Activated naive CD8-positive, alpha-beta T cell treated with anti-CD3 and anti-CD28 coated beads for 36 hours (primary cell): Measurements from ENCODE around the gene MED8. TPM values are rescaled to one million over a fixed set of nuclear protein-coding genes. Genes with fewer than 3 reads are reported as not detected.

Experiments
- DNase-seq: peaks from one replicate; pipeline ENCODE4 v3.0.0; 2021
- H3K27ac Mint-ChIP-seq: one replicate; pipeline ENCODE4 v1.8.0; 2022; ENCODE audit warnings: mild to moderate bottlenecking, moderate library complexity, mixed read lengths
- H3K27me3 Mint-ChIP-seq: one replicate; pipeline ENCODE4 v1.8.0; 2022; ENCODE audit warnings: mild to moderate bottlenecking, mixed read lengths
- H3K36me3 Mint-ChIP-seq: one replicate; pipeline ENCODE4 v1.8.0; 2021; ENCODE audit warnings: mild to moderate bottlenecking, mixed read lengths
- H3K4me1 Mint-ChIP-seq: one replicate; pipeline ENCODE4 v1.8.0; 2021; ENCODE audit warnings: mixed read lengths
- H3K4me3 Mint-ChIP-seq: one replicate; pipeline ENCODE4 v1.8.0; 2022; ENCODE audit warnings: mild to moderate bottlenecking, moderate library complexity, mixed read lengths
- H3K9me3 Mint-ChIP-seq: one replicate; pipeline ENCODE4 v1.8.0; 2022; ENCODE audit warnings: mixed read lengths
- total RNA-seq, 2 experiments: library from RNA; stranded (reverse); gene quantifications; one replicate each; pipeline ENCODE4 v1.2.3, GENCODE V29; 2021

MED8 gene, protein sequence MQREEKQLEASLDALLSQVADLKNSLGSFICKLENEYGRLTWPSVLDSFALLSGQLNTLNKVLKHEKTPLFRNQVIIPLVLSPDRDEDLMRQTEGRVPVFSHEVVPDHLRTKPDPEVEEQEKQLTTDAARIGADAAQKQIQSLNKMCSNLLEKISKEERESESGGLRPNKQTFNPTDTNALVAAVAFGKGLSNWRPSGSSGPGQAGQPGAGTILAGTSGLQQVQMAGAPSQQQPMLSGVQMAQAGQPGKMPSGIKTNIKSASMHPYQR
- total RNA-seq, result 10 to 100 TPM; 34.1 to 35.7 TPM

DNA sequence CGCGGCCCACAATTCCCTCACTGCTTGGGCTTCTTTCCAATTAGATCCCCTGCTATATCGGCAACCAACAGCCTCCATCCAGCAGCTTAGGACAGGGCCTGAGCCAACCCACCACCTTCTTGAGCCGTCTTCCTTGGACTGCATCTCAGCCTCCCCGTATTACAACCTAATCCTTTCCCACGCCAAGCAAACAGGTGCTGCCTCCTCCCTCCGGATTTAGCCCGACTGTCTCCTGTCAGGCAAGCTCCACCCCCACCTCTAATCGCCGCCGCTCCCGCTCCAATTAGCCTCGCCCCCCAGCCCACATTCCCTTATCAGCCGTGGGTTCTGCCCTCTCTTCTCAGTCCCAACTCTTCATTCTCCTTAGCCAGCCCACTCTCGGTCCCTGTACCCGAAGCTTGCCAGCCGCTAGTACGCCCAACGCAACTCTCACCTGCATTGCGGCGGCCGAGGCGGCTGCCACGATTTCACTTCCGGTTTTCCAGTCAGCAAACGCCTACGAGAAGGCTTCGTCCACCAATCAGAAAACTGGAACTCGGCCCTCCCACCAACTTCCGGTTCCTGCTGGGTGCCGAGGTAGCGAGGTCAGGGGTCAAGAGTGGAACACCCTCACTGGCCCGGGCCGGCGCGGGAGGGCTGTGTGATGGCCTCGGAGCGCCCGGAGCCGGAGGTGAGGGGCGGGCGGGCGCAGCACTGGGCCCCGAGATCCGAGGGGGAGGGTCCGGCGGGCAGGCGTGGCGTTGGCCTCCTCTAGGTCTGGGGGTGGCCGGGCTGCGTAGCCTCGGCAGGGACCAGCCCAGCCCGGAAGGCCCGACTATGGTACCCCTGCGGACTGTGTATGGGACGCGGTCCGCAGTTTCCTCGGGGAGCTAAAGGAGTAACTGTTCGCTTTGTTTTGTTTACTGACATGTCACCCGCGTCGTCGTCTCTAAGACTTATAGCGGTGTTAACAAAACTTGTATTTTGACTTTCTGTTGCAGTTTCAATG is at the start of gene MED8, which contains the start of gene SZT2:
TSS of gene MED8 (minus strand) at position 475 of the 988 bp plus-strand sequence. CDS start at position 439, 36 bp downstream.
TSS of gene SZT2 (plus strand) at position 574 of the 988 bp plus-strand sequence. CDS start at position 644, 70 bp downstream.
- Mint-ChIP-seq H3K4me1 (peaks cover 27% of the 10 kb centered on the region), H3K4me3 (peak within 1 kb of the TSS; percentile 100), H3K9me3 (no peaks in the 10 kb centered on the region), H3K27ac (peak within 1 kb of the TSS; percentile 98), H3K27me3 (no peaks in the 10 kb centered on the region), H3K36me3 (peaks cover 7% of the 10 kb centered on the region)
- peak; percentile 90 for DNase-seq

DNA sequence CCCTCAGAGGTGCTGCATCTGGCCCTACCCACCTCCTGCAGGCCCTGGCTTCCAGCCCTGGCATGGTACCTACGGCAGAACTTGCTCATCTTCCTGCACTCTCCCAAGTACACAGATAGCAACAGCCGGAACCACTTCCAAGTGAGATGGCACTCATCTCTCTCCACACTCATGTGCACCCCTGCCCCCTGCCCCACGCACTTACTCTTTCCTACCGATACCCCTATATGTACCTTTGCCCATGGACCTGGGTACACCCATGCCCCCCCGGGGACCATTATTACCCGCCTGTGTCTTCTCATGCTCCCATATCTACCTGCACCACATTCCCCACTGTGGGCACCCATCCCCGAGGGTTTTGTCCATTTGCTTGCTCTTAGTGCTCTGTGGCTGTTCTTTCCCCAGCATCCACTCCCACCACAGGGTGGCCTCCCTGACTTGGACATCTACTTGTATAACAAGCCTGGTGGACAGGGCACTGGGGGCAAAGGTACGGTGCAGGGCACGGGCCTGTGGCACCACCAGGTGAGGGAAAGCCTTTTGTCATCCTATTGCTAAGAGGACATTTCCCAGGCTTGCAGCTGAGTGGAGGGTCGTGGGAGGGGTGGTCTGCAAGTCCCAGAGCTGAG is 49.5 kb upstream of the MED8 start:
- Mint-ChIP-seq H3K36me3 (peaks cover 4% of the 10 kb centered on the region), H3K27ac (no peak overlapping the region)

DNA sequence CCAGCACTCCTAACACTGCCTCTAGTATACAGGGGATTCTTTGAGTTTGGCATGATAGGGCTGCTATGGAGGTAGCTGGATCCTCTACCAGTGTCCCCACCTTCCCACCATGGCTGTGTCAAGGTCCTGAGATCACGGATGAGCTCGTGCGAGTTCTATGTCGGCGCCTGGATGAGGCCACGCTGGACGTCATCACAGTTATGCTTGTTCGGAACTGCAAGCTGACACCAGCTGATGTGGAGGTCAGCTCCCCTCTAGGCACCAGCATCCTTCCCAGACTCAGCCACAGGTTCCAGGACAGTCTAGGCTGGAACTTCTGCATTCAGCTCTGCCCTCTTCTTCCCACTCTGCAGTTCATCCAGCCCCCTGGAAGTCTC is 49.0 kb upstream of the MED8 start:
- DNase-seq, result no peak
- H3K4me3 Mint-ChIP-seq, result no peak overlapping the region

More for the DNA sequence above, 49.5 kb upstream of the MED8 start:
- DNase-seq, result no peak
- Mint-ChIP-seq H3K27me3 (no peaks in the 10 kb centered on the region), H3K9me3 (no peaks in the 10 kb centered on the region), H3K4me1 (peaks cover 4% of the 10 kb centered on the region), H3K4me3 (no peak overlapping the region)

DNA sequence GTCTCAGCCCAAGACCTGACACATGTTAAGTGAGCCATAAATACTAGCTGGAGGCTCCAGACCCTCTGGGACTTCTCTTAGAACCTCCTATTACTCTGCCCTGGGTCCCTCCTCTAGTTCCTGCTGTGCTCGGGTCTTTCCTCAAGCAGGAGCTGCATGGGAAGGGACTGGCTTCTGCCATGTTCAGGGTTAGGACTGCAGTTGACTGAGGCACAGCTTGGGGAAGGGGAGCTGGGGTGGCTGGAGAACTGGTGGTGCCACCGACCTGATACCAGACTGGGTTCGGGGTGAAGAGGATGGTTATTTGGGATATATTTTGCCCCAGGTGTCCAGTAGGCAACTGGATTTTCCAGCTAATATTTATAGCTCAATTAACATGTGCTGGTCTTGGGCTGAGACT is 48.4 kb upstream of the MED8 start:
- no peak for DNase-seq
- Mint-ChIP-seq H3K9me3 (no peaks in the 10 kb centered on the region), H3K4me1 (peaks cover 4% of the 10 kb centered on the region), H3K4me3 (no peak overlapping the region), H3K27me3 (no peaks in the 10 kb centered on the region), H3K27ac (no peak overlapping the region), H3K36me3 (peaks cover 2% of the 10 kb centered on the region)

More for the DNA sequence above, 49.0 kb upstream of the MED8 start:
- H3K36me3 Mint-ChIP-seq, result peaks cover 2% of the 10 kb centered on the region
- no peaks in the 10 kb centered on the region for H3K9me3 Mint-ChIP-seq
- no peaks in the 10 kb centered on the region for H3K27me3 Mint-ChIP-seq
- H3K27ac Mint-ChIP-seq, result no peak overlapping the region
- peaks cover 4% of the 10 kb centered on the region for H3K4me1 Mint-ChIP-seq

DNA sequence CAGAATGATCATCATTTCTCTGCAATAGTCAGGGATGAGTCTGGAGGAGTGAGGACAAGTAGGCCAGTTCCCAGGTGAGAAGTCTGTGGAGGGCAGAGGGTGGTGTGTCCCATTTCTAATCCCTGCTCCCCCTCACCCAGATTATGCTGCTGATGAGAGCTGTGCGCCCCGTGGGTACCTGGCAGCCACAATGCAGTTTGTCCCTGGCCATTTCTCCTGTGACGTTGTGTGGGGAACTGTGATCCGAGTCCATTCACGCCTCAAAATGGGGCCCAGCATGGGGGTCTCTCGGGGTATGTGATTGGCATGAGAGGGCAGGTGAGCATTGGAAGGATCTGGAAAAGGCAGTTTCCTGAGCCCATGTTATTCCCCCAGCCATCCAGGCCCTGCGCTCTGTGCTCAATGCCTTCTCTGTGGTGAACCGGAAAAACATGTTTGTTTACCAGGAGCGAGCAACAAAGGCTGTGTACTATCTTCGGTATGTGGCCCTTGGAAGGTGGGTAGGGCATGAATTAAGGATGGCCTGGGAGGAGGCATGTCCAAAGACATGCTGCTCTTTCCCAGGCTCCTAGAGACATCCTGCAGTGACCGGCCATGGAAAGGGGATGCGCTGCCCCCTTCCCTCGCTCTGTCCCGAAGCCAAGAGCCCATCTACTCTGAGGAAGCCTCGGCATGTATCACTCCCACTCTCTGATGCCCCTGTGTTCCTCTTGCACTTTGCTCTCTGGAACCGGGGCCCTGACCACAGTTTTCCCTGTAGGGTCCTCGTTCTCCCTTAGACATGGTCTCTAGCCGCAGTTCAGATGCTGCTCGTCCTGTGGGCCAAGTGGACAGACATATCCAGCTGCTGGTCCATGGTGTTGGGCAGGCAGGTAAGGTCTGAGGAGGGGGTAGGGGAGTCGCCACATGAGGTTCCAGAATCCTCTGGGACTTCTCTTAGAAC is 47.7 kb upstream of the MED8 start:
- H3K4me1 Mint-ChIP-seq, result peaks cover 4% of the 10 kb centered on the region
- H3K27ac Mint-ChIP-seq, result no peak overlapping the region
- DNase-seq, result no peak
- no peaks in the 10 kb centered on the region for H3K27me3 Mint-ChIP-seq
- H3K36me3 Mint-ChIP-seq, result peaks cover 2% of the 10 kb centered on the region
- no peaks in the 10 kb centered on the region for H3K9me3 Mint-ChIP-seq
- no peak overlapping the region for H3K4me3 Mint-ChIP-seq

DNA sequence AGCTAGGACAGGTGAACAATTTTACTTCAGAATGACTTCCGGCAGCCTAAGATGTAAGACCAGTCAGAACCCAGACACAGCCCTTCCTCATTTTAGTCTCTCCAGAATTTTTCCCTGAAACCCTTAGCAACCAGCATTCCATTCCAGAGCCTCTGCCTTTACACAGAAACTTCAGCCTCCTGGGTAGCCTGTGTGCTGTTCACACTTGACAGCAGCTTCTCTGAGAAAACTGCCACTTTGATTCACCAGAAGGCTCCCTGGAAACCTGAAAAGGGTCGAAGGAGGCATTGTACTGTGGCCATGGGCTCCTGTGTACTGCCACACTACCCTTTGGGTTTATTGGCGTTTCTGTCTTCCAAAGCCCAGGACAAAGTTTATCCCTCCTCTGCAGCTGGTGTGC is 46.8 kb upstream of the MED8 start:
- H3K36me3 Mint-ChIP-seq, result peaks cover 2% of the 10 kb centered on the region
- DNase-seq, result no peak
- H3K9me3 Mint-ChIP-seq, result no peaks in the 10 kb centered on the region
- peaks cover 4% of the 10 kb centered on the region for H3K4me1 Mint-ChIP-seq
- no peaks in the 10 kb centered on the region for H3K27me3 Mint-ChIP-seq
- H3K27ac Mint-ChIP-seq, result peak overlapping the region; percentile 6
- no peak overlapping the region for H3K4me3 Mint-ChIP-seq

DNA sequence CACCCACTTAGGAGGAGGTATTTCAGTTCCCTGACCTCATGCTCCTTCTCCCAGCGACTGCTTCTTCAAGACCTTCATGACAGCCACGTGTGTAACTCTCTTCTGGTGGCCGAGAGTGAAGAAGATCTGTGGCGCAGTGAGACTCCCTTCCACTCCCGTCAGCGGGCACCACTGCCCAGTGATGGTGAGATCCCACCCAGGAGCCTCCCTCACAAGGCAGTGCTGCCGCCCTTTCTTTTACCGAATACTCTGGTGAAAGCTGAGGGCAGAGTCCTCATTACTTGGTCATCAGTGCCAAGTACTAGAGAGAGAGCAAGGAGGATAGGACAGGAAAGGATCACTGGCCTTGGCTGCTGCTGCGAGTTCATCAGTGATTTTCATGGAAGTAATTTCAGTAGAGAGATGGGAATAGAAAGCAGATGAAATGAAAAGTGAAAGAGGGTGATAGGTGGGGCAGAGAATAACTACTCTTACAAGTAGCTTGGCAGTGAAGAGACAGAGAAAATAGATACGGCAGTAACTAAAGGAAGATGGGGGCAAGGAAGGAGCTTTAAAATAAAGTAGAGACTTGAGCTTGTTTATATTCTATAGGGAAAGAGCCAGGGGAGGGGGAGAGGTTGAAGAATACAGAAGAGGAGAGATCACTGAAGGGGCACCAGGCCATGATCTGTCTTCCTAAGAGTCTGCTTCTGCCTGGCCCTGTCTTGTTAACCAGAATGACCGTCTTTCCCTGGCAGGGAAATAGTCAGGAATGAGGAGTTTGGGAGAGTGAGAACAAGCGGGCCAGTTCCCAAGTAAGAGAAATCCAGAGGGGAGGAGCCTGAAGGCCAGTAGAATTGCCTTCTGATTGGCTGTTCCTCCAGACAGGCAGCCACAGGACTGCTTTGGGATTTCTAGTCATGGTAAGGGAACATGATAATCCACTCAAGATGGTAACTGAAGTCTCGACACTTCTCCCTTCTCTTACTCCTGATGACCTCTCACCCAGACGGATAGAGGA is 45.8 kb upstream of the MED8 start:
- peak overlapping the region; percentile 66 for H3K27ac Mint-ChIP-seq
- no peak overlapping the region for H3K4me3 Mint-ChIP-seq
- DNase-seq, result no peak
- H3K9me3 Mint-ChIP-seq, result no peaks in the 10 kb centered on the region
- no peaks in the 10 kb centered on the region for H3K27me3 Mint-ChIP-seq
- H3K36me3 Mint-ChIP-seq, result peaks cover 2% of the 10 kb centered on the region
- peaks cover 4% of the 10 kb centered on the region for H3K4me1 Mint-ChIP-seq

DNA sequence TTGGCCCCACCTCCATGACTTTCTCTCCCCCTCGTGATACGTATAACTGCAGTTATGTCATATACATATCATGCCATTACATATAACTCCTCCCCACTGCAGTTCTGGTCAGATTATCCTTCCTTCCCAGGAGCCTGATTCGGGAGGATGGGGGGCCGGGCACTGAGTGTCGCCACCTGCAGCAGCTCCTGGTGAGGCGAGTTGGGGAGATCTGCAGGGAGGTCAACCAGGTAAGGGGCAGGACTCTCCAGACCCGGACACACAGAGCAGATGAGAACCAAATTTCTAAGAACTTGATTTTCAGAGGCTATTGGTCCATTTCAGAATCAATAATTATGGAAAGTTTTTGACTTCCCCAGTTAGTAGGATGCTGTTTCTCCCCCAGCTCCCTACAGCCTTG is 44.7 kb upstream of the MED8 start:
- H3K4me1 Mint-ChIP-seq, result peaks cover 4% of the 10 kb centered on the region
- no peaks in the 10 kb centered on the region for H3K27me3 Mint-ChIP-seq
- DNase-seq, result no peak
- no peak overlapping the region for H3K27ac Mint-ChIP-seq
- H3K9me3 Mint-ChIP-seq, result no peaks in the 10 kb centered on the region
- peaks cover 2% of the 10 kb centered on the region for H3K36me3 Mint-ChIP-seq
- H3K4me3 Mint-ChIP-seq, result no peak overlapping the region

DNA sequence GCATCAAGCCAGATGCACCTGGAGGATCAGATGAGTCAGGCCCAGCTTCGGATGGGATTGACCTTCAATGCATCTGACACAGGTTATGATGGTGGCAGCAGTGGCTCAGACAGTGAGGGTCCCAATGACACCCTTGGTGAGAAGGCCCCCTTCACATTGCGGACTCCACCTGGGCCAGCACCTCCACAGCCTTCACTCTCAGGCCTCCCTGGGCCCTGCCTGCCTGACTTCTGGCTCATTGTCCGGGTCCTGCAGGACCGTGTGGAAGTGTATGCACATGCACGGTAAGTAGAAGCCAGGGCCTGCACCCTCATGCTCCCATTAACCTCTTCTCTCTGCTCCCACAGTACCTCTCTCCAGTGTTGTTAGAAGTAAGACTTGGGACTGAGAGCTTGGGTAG is 43.3 kb upstream of the MED8 start:
- Mint-ChIP-seq H3K36me3 (no peaks in the 10 kb centered on the region), H3K27me3 (no peaks in the 10 kb centered on the region), H3K4me1 (peaks cover 4% of the 10 kb centered on the region), H3K4me3 (no peak overlapping the region), H3K9me3 (no peaks in the 10 kb centered on the region), H3K27ac (no peak overlapping the region)
- DNase-seq, result no peak

DNA sequence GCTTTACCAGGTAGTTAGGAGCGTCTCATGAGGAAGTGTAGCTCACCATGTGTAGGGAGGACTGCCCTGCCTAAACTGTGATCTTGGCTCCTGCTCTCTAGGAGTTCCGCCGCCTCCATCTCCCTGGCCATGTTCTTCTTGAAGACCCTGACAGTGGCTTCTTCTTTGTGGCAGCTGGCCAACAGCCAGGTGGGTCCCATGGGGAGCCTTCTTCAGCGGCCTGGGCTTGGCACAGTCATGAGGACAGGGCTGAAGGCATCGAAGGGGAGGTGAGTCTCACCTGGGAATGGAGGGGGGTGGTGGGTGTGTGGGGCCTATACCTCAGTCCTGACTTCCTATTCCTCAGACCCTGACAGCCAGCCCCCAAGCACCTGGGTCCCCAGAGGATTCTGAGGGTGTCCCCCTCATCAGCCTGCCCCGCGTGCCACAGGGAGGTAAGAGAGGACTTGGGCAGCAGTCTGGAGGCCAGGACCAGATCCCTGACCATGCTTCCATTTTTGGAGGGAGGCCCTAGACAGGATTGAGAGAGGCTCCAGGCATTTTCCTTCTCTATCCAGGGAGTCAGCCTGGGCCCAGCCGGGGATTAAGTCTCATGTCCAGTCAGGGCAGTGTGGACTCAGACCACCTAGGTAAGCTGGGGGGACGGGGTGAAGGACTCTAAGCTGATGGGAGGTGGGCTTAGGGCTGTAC is 42.7 kb upstream of the MED8 start:
- Mint-ChIP-seq H3K4me1 (peaks cover 4% of the 10 kb centered on the region), H3K27ac (no peak overlapping the region), H3K36me3 (no peaks in the 10 kb centered on the region), H3K27me3 (no peaks in the 10 kb centered on the region), H3K9me3 (no peaks in the 10 kb centered on the region), H3K4me3 (no peak overlapping the region)
- no peak for DNase-seq

DNA sequence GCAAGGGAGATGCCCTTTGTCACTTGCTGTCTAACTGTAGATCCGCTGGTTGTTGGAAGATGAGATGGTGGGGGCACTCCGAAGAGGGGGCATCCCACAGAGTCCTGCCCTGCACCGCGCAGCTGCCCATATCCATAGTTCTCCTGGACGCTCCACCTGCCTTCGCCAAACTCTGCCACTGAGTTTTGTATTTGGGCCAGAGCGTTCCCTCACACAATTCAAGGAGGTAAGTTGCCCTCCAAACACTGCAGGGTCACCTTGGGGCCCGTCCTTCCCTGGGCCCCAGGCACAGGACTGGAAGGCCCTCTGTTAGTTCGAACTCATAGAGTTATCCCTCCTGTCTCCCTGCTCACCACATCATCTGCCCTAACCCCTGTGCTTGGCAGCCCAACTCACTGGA is 42.1 kb upstream of the MED8 start:
- H3K4me3 Mint-ChIP-seq, result no peak overlapping the region
- H3K27ac Mint-ChIP-seq, result no peak overlapping the region
- no peaks in the 10 kb centered on the region for H3K36me3 Mint-ChIP-seq
- H3K27me3 Mint-ChIP-seq, result no peaks in the 10 kb centered on the region
- DNase-seq, result no peak
- H3K4me1 Mint-ChIP-seq, result peaks cover 4% of the 10 kb centered on the region
- H3K9me3 Mint-ChIP-seq, result no peaks in the 10 kb centered on the region

DNA sequence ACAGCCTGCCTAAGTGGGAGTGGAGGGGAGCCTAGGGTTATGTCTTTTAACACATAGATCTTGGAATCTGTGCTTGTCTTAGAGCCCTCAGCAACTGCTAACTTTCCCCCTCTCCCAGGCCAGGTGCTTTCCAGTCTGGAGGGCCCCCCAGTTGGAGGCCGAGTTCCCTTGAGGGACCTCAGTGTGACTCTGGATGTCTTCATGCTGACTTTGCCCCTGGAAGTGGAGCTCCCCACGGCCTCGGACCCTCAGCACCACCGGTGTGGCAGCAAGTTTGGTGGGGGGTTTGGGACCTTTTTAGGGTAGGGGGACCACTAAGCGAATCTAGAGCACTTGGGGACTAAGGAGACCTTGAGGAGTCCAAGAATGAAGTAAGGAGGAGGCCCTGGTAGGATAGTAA is 41.2 kb upstream of the MED8 start:
- H3K4me1 Mint-ChIP-seq, result peaks cover 4% of the 10 kb centered on the region
- H3K36me3 Mint-ChIP-seq, result no peaks in the 10 kb centered on the region
- H3K27me3 Mint-ChIP-seq, result no peaks in the 10 kb centered on the region
- H3K27ac Mint-ChIP-seq, result no peak overlapping the region
- H3K9me3 Mint-ChIP-seq, result no peaks in the 10 kb centered on the region
- DNase-seq, result no peak
- H3K4me3 Mint-ChIP-seq, result no peak overlapping the region

DNA sequence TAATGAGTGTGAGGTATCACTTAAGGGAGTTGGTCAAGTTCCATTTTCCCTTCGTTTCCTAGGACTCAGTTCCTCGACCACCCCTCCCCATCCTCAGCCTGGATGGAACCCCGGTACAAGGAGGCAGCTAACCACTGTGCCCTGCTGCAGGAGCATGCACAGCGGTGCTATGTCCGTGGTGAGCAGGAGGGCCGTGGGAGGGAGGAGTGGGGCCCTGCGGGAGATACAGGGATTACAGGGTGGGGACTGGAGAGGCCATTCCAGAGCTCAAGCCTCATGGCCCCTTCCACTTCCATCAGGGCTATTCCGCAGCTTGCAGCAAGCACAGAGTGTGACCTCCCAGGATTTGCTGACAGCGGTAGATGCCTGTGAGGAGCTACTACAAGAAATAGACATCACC is 38.3 kb upstream of the MED8 start:
- Mint-ChIP-seq H3K36me3 (peaks cover 6% of the 10 kb centered on the region), H3K9me3 (no peaks in the 10 kb centered on the region), H3K27me3 (no peaks in the 10 kb centered on the region), H3K27ac (no peak overlapping the region), H3K4me1 (no peaks in the 10 kb centered on the region), H3K4me3 (no peak overlapping the region)
- DNase-seq, result no peak
